ENCODE measurements around the gene KIAA0040.

The KIAA0040 gene

DNA sequence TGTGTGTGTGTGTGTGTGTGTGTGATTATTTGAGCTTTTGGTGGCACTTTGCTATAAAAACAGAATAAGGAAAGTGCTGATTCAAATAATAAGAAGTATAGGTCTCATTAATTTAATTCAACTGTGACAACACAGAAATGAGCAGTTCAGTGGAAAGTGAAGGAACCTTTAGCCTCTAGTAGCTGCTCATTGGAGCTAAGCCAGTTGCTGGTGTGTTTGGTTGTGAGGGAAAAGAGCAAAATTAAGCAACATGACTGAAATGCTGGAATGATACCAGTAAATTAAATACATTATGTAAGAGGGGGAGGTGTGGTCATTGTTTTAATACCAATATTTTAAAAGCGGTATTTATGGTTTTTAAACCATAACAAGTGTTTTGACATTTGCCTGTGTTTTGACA is 55.2 kb downstream of the KIAA0040 start (continued):
- TF ChIP-seq, protein P1, sequence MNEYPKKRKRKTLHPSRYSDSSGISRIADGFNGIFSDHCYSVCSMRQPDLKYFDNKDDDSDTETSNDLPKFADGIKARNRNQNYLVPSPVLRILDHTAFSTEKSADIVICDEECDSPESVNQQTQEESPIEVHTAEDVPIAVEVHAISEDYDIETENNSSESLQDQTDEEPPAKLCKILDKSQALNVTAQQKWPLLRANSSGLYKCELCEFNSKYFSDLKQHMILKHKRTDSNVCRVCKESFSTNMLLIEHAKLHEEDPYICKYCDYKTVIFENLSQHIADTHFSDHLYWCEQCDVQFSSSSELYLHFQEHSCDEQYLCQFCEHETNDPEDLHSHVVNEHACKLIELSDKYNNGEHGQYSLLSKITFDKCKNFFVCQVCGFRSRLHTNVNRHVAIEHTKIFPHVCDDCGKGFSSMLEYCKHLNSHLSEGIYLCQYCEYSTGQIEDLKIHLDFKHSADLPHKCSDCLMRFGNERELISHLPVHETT (tag by site-specific recombination; IDR thresholded peaks at IDR 0.05): no peak
- TF ChIP-seq, protein P2, sequence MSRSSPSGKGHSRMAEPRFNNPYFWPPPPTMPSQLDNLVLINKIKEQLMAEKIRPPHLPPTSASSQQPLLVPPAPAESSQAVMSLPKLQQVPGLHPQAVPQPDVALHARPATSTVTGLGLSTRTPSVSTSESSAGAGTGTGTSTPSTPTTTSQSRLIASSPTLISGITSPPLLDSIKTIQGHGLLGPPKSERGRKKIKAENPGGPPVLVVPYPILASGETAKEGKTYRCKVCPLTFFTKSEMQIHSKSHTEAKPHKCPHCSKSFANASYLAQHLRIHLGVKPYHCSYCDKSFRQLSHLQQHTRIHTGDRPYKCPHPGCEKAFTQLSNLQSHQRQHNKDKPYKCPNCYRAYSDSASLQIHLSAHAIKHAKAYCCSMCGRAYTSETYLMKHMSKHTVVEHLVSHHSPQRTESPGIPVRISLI (tag by site-specific recombination; IDR thresholded peaks at IDR 0.05): no peak
- TF ChIP-seq HOXC10 (CRISPR knock-in tag; IDR thresholded peaks at IDR 0.05) (no peak), GLIS1 (tag by site-specific recombination; IDR thresholded peaks at IDR 0.05) (no peak), ZNF37A (tag by site-specific recombination; IDR thresholded peaks at IDR 0.05) (no peak), SALL2 (tag by site-specific recombination; IDR thresholded peaks at IDR 0.05; ENCODE audit: borderline replicate concordance) (no peak), TRIM28 (IDR thresholded peaks at IDR 0.05; ENCODE audit: borderline replicate concordance, low read length) (no peak), ZNF155 (tag by site-specific recombination; IDR thresholded peaks at IDR 0.05) (no peak), ZNF311 (tag by site-specific recombination; IDR thresholded peaks at IDR 0.05; ENCODE audit: borderline replicate concordance) (no peak), ZNF112 (tag by site-specific recombination; IDR thresholded peaks at IDR 0.05) (no peak)
- TF ChIP-seq, protein P3, sequence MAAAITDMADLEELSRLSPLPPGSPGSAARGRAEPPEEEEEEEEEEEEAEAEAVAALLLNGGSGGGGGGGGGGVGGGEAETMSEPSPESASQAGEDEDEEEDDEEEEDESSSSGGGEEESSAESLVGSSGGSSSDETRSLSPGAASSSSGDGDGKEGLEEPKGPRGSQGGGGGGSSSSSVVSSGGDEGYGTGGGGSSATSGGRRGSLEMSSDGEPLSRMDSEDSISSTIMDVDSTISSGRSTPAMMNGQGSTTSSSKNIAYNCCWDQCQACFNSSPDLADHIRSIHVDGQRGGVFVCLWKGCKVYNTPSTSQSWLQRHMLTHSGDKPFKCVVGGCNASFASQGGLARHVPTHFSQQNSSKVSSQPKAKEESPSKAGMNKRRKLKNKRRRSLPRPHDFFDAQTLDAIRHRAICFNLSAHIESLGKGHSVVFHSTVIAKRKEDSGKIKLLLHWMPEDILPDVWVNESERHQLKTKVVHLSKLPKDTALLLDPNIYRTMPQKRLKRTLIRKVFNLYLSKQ (tag by site-specific recombination; IDR thresholded peaks at IDR 0.05; ENCODE audit: borderline replicate concordance): no peak
- TF ChIP-seq, protein P4, sequence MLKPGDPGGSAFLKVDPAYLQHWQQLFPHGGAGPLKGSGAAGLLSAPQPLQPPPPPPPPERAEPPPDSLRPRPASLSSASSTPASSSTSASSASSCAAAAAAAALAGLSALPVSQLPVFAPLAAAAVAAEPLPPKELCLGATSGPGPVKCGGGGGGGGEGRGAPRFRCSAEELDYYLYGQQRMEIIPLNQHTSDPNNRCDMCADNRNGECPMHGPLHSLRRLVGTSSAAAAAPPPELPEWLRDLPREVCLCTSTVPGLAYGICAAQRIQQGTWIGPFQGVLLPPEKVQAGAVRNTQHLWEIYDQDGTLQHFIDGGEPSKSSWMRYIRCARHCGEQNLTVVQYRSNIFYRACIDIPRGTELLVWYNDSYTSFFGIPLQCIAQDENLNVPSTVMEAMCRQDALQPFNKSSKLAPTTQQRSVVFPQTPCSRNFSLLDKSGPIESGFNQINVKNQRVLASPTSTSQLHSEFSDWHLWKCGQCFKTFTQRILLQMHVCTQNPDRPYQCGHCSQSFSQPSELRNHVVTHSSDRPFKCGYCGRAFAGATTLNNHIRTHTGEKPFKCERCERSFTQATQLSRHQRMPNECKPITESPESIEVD (tag by site-specific recombination; IDR thresholded peaks at IDR 0.05): no peak
- TF ChIP-seq, protein P5, sequence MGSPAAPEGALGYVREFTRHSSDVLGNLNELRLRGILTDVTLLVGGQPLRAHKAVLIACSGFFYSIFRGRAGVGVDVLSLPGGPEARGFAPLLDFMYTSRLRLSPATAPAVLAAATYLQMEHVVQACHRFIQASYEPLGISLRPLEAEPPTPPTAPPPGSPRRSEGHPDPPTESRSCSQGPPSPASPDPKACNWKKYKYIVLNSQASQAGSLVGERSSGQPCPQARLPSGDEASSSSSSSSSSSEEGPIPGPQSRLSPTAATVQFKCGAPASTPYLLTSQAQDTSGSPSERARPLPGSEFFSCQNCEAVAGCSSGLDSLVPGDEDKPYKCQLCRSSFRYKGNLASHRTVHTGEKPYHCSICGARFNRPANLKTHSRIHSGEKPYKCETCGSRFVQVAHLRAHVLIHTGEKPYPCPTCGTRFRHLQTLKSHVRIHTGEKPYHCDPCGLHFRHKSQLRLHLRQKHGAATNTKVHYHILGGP (tag by site-specific recombination; IDR thresholded peaks at IDR 0.05): no peak

DNA sequence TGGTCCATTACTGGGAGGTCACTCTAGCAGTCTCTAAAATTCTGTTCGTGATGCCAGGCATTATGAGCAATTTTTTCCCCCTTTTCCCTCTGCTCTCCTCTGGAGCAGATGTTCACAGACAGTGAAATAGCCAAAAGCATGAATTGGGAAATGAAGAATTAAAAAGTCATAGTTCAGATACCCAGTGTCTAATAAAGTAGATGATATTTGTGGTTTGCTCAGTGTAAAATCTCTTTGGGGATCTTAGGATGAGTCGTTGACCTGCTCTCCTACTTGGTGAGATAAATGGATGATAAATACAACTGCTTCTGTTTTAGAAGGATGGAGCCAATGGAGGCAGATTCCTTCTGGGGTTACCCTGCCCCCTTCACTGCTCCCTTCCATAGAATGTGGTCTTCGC is 56.3 kb downstream of the KIAA0040 start:
- CTCF ChIA-PET: interaction anchor here (1.4 to 3.5 kb wide), 4 partner anchors 10 to 107 kb away, joined by 3 to 18 read pairs (median 8); no protein-coding TSS in a partner anchor

More for the DNA sequence above, 56.3 kb downstream of the KIAA0040 start:
- Histone ChIP-seq H3K9me3 (ENCODE audit: control insufficient read depth, insufficient read depth, low read depth, low read length) (no peaks in the 10 kb centered on the region), H3K4me3 (ENCODE audit: low read depth, low read length) (no peak overlapping the region), H3K4me1 (ENCODE audit: control insufficient read depth, insufficient read depth, low read length) (no peaks in the 10 kb centered on the region), H3K36me3 (ENCODE audit: control insufficient read depth in 2 of 2, insufficient read depth in 1 of 2, low read length in 2 of 2) (no peaks in the 10 kb centered on the region), H3K27ac (ENCODE audit: extremely low read depth, low read depth, low read length) (no peak overlapping the region)
- POLR2A ChIA-PET: no interaction called here
- no peak for TF ChIP-seq ZNF544 (tag by site-specific recombination; IDR thresholded peaks at IDR 0.05)
- no peak for TF ChIP-seq ZNF155 (tag by site-specific recombination; IDR thresholded peaks at IDR 0.05)
- no peak for TF ChIP-seq ZSCAN23 (tag by site-specific recombination; IDR thresholded peaks at IDR 0.05)
- no peak for TF ChIP-seq ZNF366 (tag by site-specific recombination; conservative IDR thresholded peaks at IDR 0.05)
- no peak for TF ChIP-seq ZNF239 (tag by site-specific recombination; IDR thresholded peaks at IDR 0.05)
- TF ChIP-seq ZNF707 (tag by site-specific recombination; IDR thresholded peaks at IDR 0.05): no peak
- TF ChIP-seq, protein P6, sequence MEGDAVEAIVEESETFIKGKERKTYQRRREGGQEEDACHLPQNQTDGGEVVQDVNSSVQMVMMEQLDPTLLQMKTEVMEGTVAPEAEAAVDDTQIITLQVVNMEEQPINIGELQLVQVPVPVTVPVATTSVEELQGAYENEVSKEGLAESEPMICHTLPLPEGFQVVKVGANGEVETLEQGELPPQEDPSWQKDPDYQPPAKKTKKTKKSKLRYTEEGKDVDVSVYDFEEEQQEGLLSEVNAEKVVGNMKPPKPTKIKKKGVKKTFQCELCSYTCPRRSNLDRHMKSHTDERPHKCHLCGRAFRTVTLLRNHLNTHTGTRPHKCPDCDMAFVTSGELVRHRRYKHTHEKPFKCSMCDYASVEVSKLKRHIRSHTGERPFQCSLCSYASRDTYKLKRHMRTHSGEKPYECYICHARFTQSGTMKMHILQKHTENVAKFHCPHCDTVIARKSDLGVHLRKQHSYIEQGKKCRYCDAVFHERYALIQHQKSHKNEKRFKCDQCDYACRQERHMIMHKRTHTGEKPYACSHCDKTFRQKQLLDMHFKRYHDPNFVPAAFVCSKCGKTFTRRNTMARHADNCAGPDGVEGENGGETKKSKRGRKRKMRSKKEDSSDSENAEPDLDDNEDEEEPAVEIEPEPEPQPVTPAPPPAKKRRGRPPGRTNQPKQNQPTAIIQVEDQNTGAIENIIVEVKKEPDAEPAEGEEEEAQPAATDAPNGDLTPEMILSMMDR (tag by site-specific recombination; IDR thresholded peaks at IDR 0.05): no peak
- TF ChIP-seq ZNF791 (tag by site-specific recombination; IDR thresholded peaks at IDR 0.05): no peak
- TF ChIP-seq ZNF132 (tag by site-specific recombination; IDR thresholded peaks at IDR 0.05; ENCODE audit: borderline replicate concordance): no peak
- no peak for TF ChIP-seq ZEB2 (tag by site-specific recombination; IDR thresholded peaks at IDR 0.05)
- no peak for TF ChIP-seq ZNF157 (tag by site-specific recombination; IDR thresholded peaks at IDR 0.05)
- no peak for TF ChIP-seq ZNF133 (tag by site-specific recombination; IDR thresholded peaks at IDR 0.05)
- no peak for TF ChIP-seq ZNF341 (tag by site-specific recombination; IDR thresholded peaks at IDR 0.05; ENCODE audit: low read depth)
- TF ChIP-seq KLF9 (tag by site-specific recombination; IDR thresholded peaks at IDR 0.05; ENCODE audit: low read depth): no peak
- no peak for TF ChIP-seq KLF8 (tag by site-specific recombination; IDR thresholded peaks at IDR 0.05)
- no peak for TF ChIP-seq ZNF747 (tag by site-specific recombination; IDR thresholded peaks at IDR 0.05)
- no peak for TF ChIP-seq REPIN1 (tag by site-specific recombination; IDR thresholded peaks at IDR 0.05; ENCODE audit: low read depth)
- no peak for TF ChIP-seq TCF7L2 (IDR thresholded peaks at IDR 0.05; ENCODE audit: borderline replicate concordance, low read depth, low read length)
